ENCODE measurements around the gene MED25. TPM values are rescaled to one million over a fixed set of nuclear protein-coding genes. Genes with fewer than 3 reads are reported as not detected.

MED25 gene
- total and polyA plus RNA-seq, 2 of the 4 experiments (the other 2 are of a cell fraction), result 4.7 to 38.5 TPM

DNA sequence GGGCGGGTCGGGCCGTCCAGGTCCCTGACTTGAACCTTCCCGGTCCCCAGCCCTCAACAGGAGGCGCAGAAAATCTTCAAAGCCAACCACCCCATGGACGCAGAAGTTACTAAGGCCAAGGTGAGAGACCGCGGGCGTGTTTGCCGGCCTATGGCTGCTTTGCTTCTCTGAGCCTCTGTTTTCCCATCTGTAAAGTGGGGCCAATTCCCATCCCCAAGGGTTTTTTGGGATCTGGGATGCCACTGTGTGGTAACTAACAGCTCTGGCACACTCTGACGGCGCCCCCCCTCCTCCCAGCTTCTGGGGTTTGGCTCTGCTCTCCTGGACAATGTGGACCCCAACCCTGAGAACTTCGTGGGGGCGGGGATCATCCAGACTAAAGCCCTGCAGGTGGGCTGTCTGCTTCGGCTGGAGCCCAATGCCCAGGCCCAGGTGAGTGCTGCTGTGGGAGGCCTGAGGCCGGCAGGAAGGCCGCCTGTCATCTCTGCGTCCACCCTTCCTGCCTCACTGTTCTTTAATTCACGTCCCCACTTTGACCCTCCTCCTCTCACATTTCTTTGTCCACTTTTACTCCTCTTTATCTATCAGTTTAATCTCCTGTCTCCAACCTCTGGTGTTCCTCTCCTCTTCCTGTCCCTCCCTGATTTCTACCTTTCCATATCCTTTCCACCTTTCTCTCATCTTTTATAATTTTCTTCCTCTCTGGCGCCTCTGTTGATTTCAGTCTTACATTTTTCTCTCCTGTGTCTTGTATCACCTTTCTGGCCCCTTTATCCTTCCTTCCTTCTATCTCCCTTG, 12.1 kb upstream of the MED25 start:
- Histone ChIP-seq H4K8ac (ENCODE audit: low read depth in 2 of 2, low read length in 2 of 2) (no peak overlapping the region), H4K20me1 (ENCODE audit: insufficient read depth, low read length) (no peaks in the 10 kb centered on the region; the same call in 1 of the 2 replicates), H3K36me3 (ENCODE audit: control insufficient read depth, insufficient read depth, low read length) (peaks cover 33% of the 10 kb centered on the region), H3K4me3 (ENCODE audit: insufficient read depth, low read depth, low read length) (no peak overlapping the region), H3K23ac (ENCODE audit: low read depth, low read length) (no peak overlapping the region), H3K9ac (ENCODE audit: low read depth, low read length) (no peak overlapping the region), H3K4me1 (ENCODE audit: control insufficient read depth, insufficient read depth, low read length) (peaks cover 5% of the 10 kb centered on the region), H3K4ac (ENCODE audit: low read depth, low read length) (no peak overlapping the region), H4K5ac (ENCODE audit: low read depth, low read length) (no peak overlapping the region), H2BK20ac (ENCODE audit: low read depth, low read length) (no peak overlapping the region), H3K9me3 (ENCODE audit: control insufficient read depth, insufficient read depth, low read length) (no peaks in the 10 kb centered on the region), H4K91ac (ENCODE audit: insufficient read depth, low read depth, low read length) (no peak overlapping the region), H3K18ac (ENCODE audit: low read depth, low read length) (no peak overlapping the region), H2AK9ac (replicated peaks; ENCODE audit: low read depth, low read length, poor library complexity) (peak overlapping the region; percentile 42), H2BK120ac (ENCODE audit: low read depth, low read length) (no peak overlapping the region), H2AFZ (replicated peaks; ENCODE audit: low read length, poor library complexity) (peak overlapping the region; percentile 58), H3K27ac (ENCODE audit: insufficient read depth, low read length) (no peak overlapping the region), H3K9me1 (ENCODE audit: insufficient read depth, low read length) (peaks cover 5% of the 10 kb centered on the region; the same call in 1 of the 2 replicates), H3K27me3 (ENCODE audit: control insufficient read depth, insufficient read depth, low read length) (no peaks in the 10 kb centered on the region), H3K4me2 (ENCODE audit: low read depth, low read length) (no peak overlapping the region), H2BK5ac (ENCODE audit: low read depth, low read length, poor library complexity, severe bottlenecking) (no peak overlapping the region), H3K79me1 (ENCODE audit: low read depth in 1 of 2, low read length in 2 of 2) (peaks cover 0 to 24% of the 10 kb centered on the region in 2 experiments; a peak in 2 of 4 replicates), H3K56ac (ENCODE audit: extremely low read depth, insufficient read depth, low read length) (no peak overlapping the region), H2AK5ac (ENCODE audit: low read depth, low read length) (no peak overlapping the region), H3K14ac (replicated peaks; ENCODE audit: low read depth, low read length) (no peak overlapping the region), H2BK15ac (ENCODE audit: low read depth, low read length) (no peak overlapping the region)
- TF ChIP-seq POLR2A (IDR thresholded peaks at IDR 0.05; ENCODE audit: low read depth, low read length) (no peak), CHD1 (IDR thresholded peaks at IDR 0.05; ENCODE audit: low read depth, low read length) (no peak)
- ChIA-PET CTCF (no interaction called here), POLR2A (ENCODE audit: unreplicated experiment) (no interaction called here)
- dilution Hi-C loops (cut with HindIII; ENCODE audit: low sequenced_read_pairs, unreplicated experiment), result no loop called here
- 87% methylated on average over 5 of the region's 20 CpGs; no CpG with 5 or more reads in 1 of the 2 experiments for WGBS, 2 experiments (ENCODE audit: extremely low coverage in 2 of 2, insufficient read length in 1 of 2)
- in situ Hi-C loops (cut with MboI; ENCODE audit: low sequenced_read_pairs), result no loop called here
- no peak for DNase-seq
- intact Hi-C loops (cut with micrococcal nuclease), result no loop called here
- BruUV-seq (replicated peaks), result TSS peak; percentile 70
- no peak for ATAC-seq (ENCODE audit: low read depth)

Measured in IMR-90 (cell line).